Thoracic aorta (tissue), 2 donors: Measurements from ENCODE around the gene GNB1. TPM values are rescaled to one million over a fixed set of nuclear protein-coding genes. Genes with fewer than 3 reads are reported as not detected.

Experiments used
- ATAC-seq: fragments of 150-250 bp; one replicate; pipeline ENCODE4 v1.8.0; 2017; ENCODE audit warnings: low read depth; ENCODE audit not compliant: insufficient number of reproducible peaks, low FRiP score
- DNase-seq: peaks from one replicate; pipeline ENCODE4 v3.0.0-alpha.2; 2020; ENCODE audit warnings: low spot score
- H3K27ac ChIP-seq, 2 donors: fragments of 200-600 bp; sonication (generic); 1 replicate in 1 of 2; 2 replicates in 1 of 2; pipeline ENCODE4 v1.5.1; 2016; ENCODE audit warnings: mild to moderate bottlenecking in 2 of 2, moderate library complexity in 2 of 2
- H3K27me3 ChIP-seq: fragments of 200-600 bp; sonication (generic); replicated peaks from 2 replicates; pipeline ENCODE4 v1.6.0; 2016; ENCODE audit warnings: mild to moderate bottlenecking; ENCODE audit not compliant: insufficient read depth
- H3K36me3 ChIP-seq: fragments of 200-600 bp; sonication (generic); one replicate; pipeline ENCODE4 v1.5.1; 2016
- H3K4me1 ChIP-seq, 2 donors: fragments of 200-600 bp; sonication (generic); 1 replicate in 1 of 2; 2 replicates in 1 of 2; pipeline versions ENCODE4 v1.5.1 to v1.6.0; 2016; ENCODE audit warnings: low read depth in 2 of 2, mild to moderate bottlenecking in 1 of 2; ENCODE audit not compliant: control insufficient read depth in 1 of 2
- H3K4me3 ChIP-seq: fragments of 200-600 bp; sonication (generic); 2 replicates; pipeline ENCODE4 v1.5.1; 2016; ENCODE audit warnings: mild to moderate bottlenecking
- H3K9me3 ChIP-seq: fragments of 200-600 bp; sonication (generic); 2 replicates; pipeline ENCODE4 v1.5.1; 2016
- total RNA-seq, 2 donors: library from RNA; depleted of rRNA; stranded (reverse); fragments of >200 nt; gene quantifications; one replicate each; pipeline versions ENCODE4 v1.1.0 to v1.2.3, GENCODE V29; 2016
- TF ChIP-seq, protein P1 (sequence below): fragments of 200-600 bp; sonication (generic); IDR thresholded peaks from one replicate; pipeline ENCODE4 v1.5.1; 2019; ENCODE audit warnings: antibody characterized with exemption

GNB1 gene
- total RNA-seq, 2 donors from 2014 or later: 169 to 200 TPM

DNA sequence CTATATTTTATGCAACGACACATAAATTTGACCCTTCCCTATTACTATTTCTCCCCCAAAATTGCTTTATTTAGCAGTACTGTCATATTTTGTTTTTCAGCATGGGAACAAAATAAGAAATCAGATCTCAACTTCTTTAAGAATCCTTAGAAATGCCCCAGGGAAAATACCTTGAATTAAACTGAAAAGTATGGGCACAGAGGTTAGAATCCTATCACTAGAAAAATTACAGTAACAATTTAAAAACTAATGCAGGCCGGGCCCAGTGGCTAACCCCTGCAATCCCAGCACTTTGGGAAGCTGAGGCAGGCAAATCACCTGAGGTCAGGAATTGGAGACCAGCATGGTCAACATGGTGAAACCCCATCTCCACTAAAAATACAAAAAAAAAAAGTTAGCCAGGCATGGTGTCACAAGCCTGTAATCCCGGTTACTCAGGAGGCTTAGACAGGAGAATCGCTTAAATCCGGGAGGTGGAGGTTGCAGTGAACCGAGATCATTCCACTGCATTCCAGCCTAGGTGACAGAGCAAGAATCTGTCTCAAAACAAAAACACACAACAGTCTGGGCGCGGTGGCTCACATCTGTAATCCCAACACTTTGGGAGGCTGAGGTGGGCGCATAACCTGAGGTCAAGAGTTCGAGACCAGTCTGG lies 51.4 kb downstream of the GNB1 start:
- Histone ChIP-seq H3K4me3 (no peak overlapping the region), H3K9me3 (no peaks in the 10 kb centered on the region), H3K4me1 (peaks cover 8 to 52% of the 10 kb centered on the region in 2 donors), H3K36me3 (no peaks in the 10 kb centered on the region), H3K27me3 (no peaks in the 10 kb centered on the region), H3K27ac (no peak overlapping the region)
- DNase-seq (no peak), ATAC-seq (no peak)
- TF ChIP-seq, protein P1, sequence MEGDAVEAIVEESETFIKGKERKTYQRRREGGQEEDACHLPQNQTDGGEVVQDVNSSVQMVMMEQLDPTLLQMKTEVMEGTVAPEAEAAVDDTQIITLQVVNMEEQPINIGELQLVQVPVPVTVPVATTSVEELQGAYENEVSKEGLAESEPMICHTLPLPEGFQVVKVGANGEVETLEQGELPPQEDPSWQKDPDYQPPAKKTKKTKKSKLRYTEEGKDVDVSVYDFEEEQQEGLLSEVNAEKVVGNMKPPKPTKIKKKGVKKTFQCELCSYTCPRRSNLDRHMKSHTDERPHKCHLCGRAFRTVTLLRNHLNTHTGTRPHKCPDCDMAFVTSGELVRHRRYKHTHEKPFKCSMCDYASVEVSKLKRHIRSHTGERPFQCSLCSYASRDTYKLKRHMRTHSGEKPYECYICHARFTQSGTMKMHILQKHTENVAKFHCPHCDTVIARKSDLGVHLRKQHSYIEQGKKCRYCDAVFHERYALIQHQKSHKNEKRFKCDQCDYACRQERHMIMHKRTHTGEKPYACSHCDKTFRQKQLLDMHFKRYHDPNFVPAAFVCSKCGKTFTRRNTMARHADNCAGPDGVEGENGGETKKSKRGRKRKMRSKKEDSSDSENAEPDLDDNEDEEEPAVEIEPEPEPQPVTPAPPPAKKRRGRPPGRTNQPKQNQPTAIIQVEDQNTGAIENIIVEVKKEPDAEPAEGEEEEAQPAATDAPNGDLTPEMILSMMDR: no peak

DNA sequence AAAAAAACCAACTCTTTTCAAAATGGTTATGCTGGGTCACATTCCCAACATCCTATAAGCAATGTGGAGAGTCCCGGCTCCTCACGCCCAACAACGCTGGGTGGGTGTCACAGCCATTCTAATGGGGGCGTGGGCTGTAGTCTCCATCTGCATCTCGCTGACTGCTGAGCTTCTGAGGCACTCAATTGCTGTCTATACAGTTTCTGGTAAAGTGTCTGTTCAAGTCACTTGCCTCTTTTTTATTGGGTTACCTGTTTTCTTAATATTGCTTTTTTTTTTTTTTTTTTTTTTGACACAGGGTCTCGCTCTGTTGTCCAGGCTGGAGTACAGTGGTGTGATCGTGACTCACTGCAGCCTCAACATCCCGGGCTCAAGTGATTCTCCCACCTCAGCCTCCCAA lies 54.8 kb downstream of the GNB1 start:
- TF ChIP-seq, protein P1: no peak
- peaks cover 13 to 42% of the 10 kb centered on the region in 2 donors for H3K4me1 ChIP-seq
- no peaks in the 10 kb centered on the region for H3K36me3 ChIP-seq
- H3K27ac ChIP-seq: no peak overlapping the region
- H3K9me3 ChIP-seq: no peaks in the 10 kb centered on the region
- H3K27me3 ChIP-seq: no peaks in the 10 kb centered on the region
- no peak for DNase-seq
- ATAC-seq: no peak
- no peak overlapping the region for H3K4me3 ChIP-seq

DNA sequence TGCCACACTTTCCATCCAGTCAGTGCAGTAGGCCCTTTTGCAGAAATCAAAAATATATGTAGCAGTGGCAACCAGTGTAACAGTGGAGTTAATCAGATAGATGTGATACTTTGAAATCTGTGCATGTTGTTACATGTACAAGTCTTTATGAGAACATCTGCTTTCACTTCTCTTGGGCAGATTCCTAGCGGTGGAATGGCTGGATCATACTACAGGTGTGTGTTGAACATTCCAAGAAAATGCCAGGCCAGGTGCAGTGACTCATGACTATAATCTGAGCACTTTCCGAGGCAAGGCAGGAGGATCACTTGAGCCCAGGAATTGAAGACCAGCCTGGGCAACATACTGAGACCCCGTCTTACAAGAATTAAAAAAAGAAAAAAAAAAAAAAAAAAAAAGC lies 55.3 kb downstream of the GNB1 start:
- peaks cover 11 to 36% of the 10 kb centered on the region in 2 donors for H3K4me1 ChIP-seq

DNA sequence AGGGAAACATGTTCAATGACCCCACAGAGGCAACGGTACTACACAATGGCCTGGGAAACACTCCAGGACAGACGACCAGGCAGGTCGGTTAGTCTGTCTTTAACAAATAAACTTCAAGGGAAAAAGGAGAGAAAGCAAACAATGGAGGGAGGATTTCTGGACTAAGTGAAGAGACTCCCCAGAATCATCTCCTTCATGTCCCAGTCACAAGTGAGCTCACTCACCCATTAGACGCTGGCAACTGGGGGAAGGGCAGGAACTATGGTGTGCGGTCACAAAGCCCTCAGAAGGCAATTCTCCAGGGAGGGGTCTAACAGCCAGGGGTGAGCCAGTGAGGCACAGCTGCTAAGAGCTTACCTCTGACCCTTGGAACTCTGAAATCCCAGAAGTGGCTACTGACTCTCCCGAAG lies 57.0 kb downstream of the GNB1 start:
- Histone ChIP-seq H3K27ac (no peak overlapping the region), H3K4me3 (no peak overlapping the region), H3K4me1 (peaks cover 7 to 20% of the 10 kb centered on the region in 2 donors), H3K36me3 (peaks cover 4% of the 10 kb centered on the region), H3K27me3 (no peaks in the 10 kb centered on the region), H3K9me3 (no peaks in the 10 kb centered on the region)
- DNase-seq: no peak
- no peak for ATAC-seq
- TF ChIP-seq, protein P1: no peak

More for the DNA sequence above, 55.3 kb downstream of the GNB1 start:
- TF ChIP-seq, protein P1: no peak
- ATAC-seq (no peak), DNase-seq (no peak)
- H3K4me3 ChIP-seq: no peak overlapping the region
- no peak overlapping the region for H3K27ac ChIP-seq
- H3K36me3 ChIP-seq: no peaks in the 10 kb centered on the region
- H3K9me3 ChIP-seq: no peaks in the 10 kb centered on the region
- no peaks in the 10 kb centered on the region for H3K27me3 ChIP-seq

DNA sequence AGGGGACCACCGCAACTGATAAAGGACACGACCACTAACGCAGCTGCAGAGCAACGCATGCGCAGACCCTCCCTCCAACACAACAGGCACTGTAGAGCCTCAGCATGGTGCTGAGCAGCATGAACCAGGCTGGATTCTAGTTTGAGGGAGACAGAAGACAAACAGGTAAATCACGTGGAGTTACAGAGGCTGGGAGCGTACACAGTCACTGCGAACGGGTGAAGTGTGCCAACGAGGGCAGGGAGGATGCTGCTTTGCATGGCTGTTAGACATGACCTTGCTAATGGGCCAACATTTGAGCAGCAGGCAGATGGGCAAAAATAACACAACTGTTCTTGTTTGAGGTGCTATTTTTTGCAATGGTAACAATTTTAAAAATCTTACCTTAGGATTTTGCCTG lies 57.4 kb downstream of the GNB1 start:
- ATAC-seq (no peak), DNase-seq (no peak)
- Histone ChIP-seq H3K4me1 (peaks cover 7 to 20% of the 10 kb centered on the region in 2 donors), H3K27ac (no peak overlapping the region), H3K9me3 (no peaks in the 10 kb centered on the region), H3K36me3 (peaks cover 4% of the 10 kb centered on the region), H3K27me3 (no peaks in the 10 kb centered on the region), H3K4me3 (no peak overlapping the region)
- TF ChIP-seq, protein P1: no peak
